Panc1 (cell line): ENCODE measurements around the gene ATP7B. TPM values are rescaled to one million over a fixed set of nuclear protein-coding genes. Genes with fewer than 3 reads are reported as not detected.

Experiments used
- ATAC-seq: fragments of 200-7000 bp; cut with Tn5 transposase; 2 replicates; pipeline ENCODE4 v1.9.1; 2020; ENCODE audit warnings: mild to moderate bottlenecking, moderate library complexity
- BruUV-seq: library from RNA; stranded (reverse); fragments of 400-500 nt; replicated peaks from 2 replicates; lab custom pipeline; 2021; lab: Mats Ljungman, UMichigan
- CTCF ChIA-PET: fragments of 300-600 bp; sonication (Branson Sonifier 250); formaldehyde crosslinking; loops from one replicate; lab custom pipeline; 2022; ENCODE audit warnings: antibody characterized with exemption; lab: Charles Lee
- POLR2A ChIA-PET: fragments of 300-600 bp; sonication (Branson Sonifier 250); formaldehyde crosslinking; loops from one replicate; lab custom pipeline; 2022; ENCODE audit warnings: antibody characterized with exemption; lab: Charles Lee
- DNase-seq: peaks from one replicate; pipeline ENCODE4 v3.0.0-alpha.2; 2010; ENCODE audit warnings: low read depth, low spot score
- H3K27ac ChIP-seq: 2 replicates; pipeline ENCODE4 v1.5.1; 2011; ENCODE audit warnings: mild to moderate bottlenecking, low read length, inconsistent platforms
- H3K27me3 ChIP-seq: fragments of 200-500 bp; sonication (Bioruptor generic); 2 replicates; pipeline ENCODE4 v1.6.0; 2014; ENCODE audit warnings: low read length, inconsistent platforms; ENCODE audit not compliant: control insufficient read depth, insufficient read depth
- H3K36me3 ChIP-seq: fragments of 200-500 bp; sonication (Bioruptor generic); 2 replicates; pipeline ENCODE4 v1.5.1; 2014; ENCODE audit warnings: inconsistent platforms, mild to moderate bottlenecking, low read length, moderate library complexity; ENCODE audit not compliant: control insufficient read depth, insufficient read depth
- H3K4me1 ChIP-seq: 2 replicates; pipeline ENCODE4 v1.5.1; 2011; ENCODE audit warnings: inconsistent platforms, mild to moderate bottlenecking, low read length, moderate library complexity; ENCODE audit not compliant: control insufficient read depth, insufficient read depth
- H3K4me3 ChIP-seq, 2 experiments: 2 replicates each; pipeline ENCODE4 v1.5.1; 2011 to 2012; ENCODE audit warnings: low read depth in 2 of 2, low read length in 2 of 2, mild to moderate bottlenecking in 2 of 2, inconsistent platforms in 1 of 2, moderate library complexity in 1 of 2
- H3K9me3 ChIP-seq: fragments of 200-500 bp; sonication (Bioruptor generic); 2 replicates; pipeline ENCODE4 v1.5.1; 2014; ENCODE audit warnings: low read depth, mild to moderate bottlenecking, inconsistent platforms, low read length, moderate library complexity; ENCODE audit not compliant: control insufficient read depth, insufficient read depth
- CTCF ChIP-seq: fragments of 450-650 bp; IDR thresholded peaks from 2 replicates; pipeline ENCODE4 v1.5.1; 2017; ENCODE audit warnings: mild to moderate bottlenecking
- POLR2AphosphoS5 ChIP-seq: IDR thresholded peaks from 2 replicates; pipeline ENCODE4 v1.6.1; 2012; ENCODE audit warnings: mild to moderate bottlenecking, low read depth, low read length, moderate library complexity
- REST ChIP-seq, 2 experiments: IDR thresholded peaks; 2 replicates each; pipeline ENCODE4 v1.6.1; 2011 to 2012; ENCODE audit warnings: low read depth in 2 of 2, control low read depth in 1 of 2, low read length in 1 of 2, mild to moderate bottlenecking in 1 of 2, moderate library complexity in 1 of 2; ENCODE audit not compliant: insufficient read depth in 1 of 2
- SIN3A ChIP-seq: IDR thresholded peaks from 2 replicates; pipeline ENCODE4 v1.6.1; 2012; ENCODE audit warnings: low read depth, mild to moderate bottlenecking, low read length, moderate library complexity, borderline replicate concordance; ENCODE audit not compliant: insufficient read depth
- TCF7L2 ChIP-seq: IDR thresholded peaks from 2 replicates; pipeline ENCODE4 v1.6.1; 2011; ENCODE audit warnings: mild to moderate bottlenecking, low read depth, low read length, inconsistent platforms
- in situ Hi-C: cut with HindIII; loops from 2 replicates; pipeline ENCODE4 v1.10.0; 2016; ENCODE audit warnings: low sequenced_read_pairs, low pct_unique_long_range_greater_than_20kb
- intact Hi-C: fragments of 100-400 bp; cut with micrococcal nuclease; formaldehyde crosslinking; loops from one replicate; pipeline ENCODE4 v1.10.0; 2022; ENCODE audit not compliant: unreplicated experiment
- total RNA-seq: library from RNA; stranded (reverse); gene quantifications from one replicate; pipeline ENCODE4 v1.2.1, GENCODE V29; 2021; ENCODE audit not compliant: unreplicated experiment

Gene ATP7B
- total RNA-seq, 1 experiment from 2014 or later = 19.6 TPM

GRCh38 chr13:51958217-51958547 is 53.1 kb downstream of the ATP7B start:
- TF ChIP-seq POLR2AphosphoS5 (no peak), REST (IDR thresholded peaks at IDR 0.05; ENCODE audit: insufficient read depth in 1 of 2, low read depth in 2 of 2, low read length in 1 of 2) (no peak), SIN3A (no peak), TCF7L2 (no peak), CTCF (no peak)
- Histone ChIP-seq H3K4me1 (no peaks in the 10 kb centered on the region; the same call in 1 of the 2 replicates), H3K9me3 (no peaks in the 10 kb centered on the region), H3K27me3 (no peaks in the 10 kb centered on the region), H3K27ac (no peak overlapping the region), H3K36me3 (no peaks in the 10 kb centered on the region), H3K4me3 (no peak overlapping the region)
- ChIA-PET CTCF (no interaction called here), POLR2A (no interaction called here)
- in situ Hi-C loops (no loop called here), intact Hi-C loops (no loop called here)
- ATAC-seq = no peak
- no peak for DNase-seq
- BruUV-seq = no TSS peak

- POLR2A ChIA-PET = no interaction called here
- Histone ChIP-seq H3K36me3 (no peaks in the 10 kb centered on the region), H3K27me3 (no peaks in the 10 kb centered on the region), H3K4me3 (no peak overlapping the region), H3K4me1 (no peaks in the 10 kb centered on the region; the same call in 1 of the 2 replicates), H3K9me3 (no peaks in the 10 kb centered on the region), H3K27ac (no peak overlapping the region)
- intact Hi-C loops (no loop called here), in situ Hi-C loops (no loop called here)
- TF ChIP-seq SIN3A (no peak), POLR2AphosphoS5 (no peak), REST (IDR thresholded peaks at IDR 0.05; ENCODE audit: insufficient read depth in 1 of 2, low read depth in 2 of 2, low read length in 1 of 2) (no peak), CTCF (no peak), TCF7L2 (no peak)
- BruUV-seq = no TSS peak
- ATAC-seq = no peak
- CTCF ChIA-PET = no interaction called here
- DNase-seq = no peak
These were observed 53.7 kb downstream of the ATP7B start for GRCh38 chr13:51957377-51958216.
